Stomach (tissue), 4 donors: ENCODE measurements around the gene LIN28B.

Experiments used
- CTCF ChIP-seq, 7 experiments: fragments of 450-650 bp in 4 of 7; fragments of 200-600 bp in 3 of 7; sonication (generic) in 3 of 7; IDR thresholded peaks; one replicate each; pipeline ENCODE4 v1.5.1; 2016 to 2019; ENCODE audit warnings: antibody characterized with exemption in 7 of 7, control low read depth in 2 of 7, mild to moderate bottlenecking in 1 of 7
- EP300 ChIP-seq: sonication (generic); formaldehyde crosslinking; IDR thresholded peaks from one replicate; pipeline ENCODE4 v1.6.1; 2017; ENCODE audit warnings: antibody characterized with exemption
- POLR2A ChIP-seq, 4 donors: fragments of 450-650 bp; IDR thresholded peaks; one replicate each; pipeline ENCODE4 v1.6.1; 2016; ENCODE audit warnings: antibody characterized with exemption in 4 of 4, control low read depth in 2 of 4, mild to moderate bottlenecking in 1 of 4, moderate library complexity in 1 of 4
- POLR2AphosphoS5 ChIP-seq, 3 donors: sonication (generic); formaldehyde crosslinking; IDR thresholded peaks; one replicate each; pipeline ENCODE4 v1.6.1; 2016; ENCODE audit warnings: antibody characterized with exemption in 3 of 3

- TF ChIP-seq CTCF (IDR thresholded peaks at IDR 0.05) (no peak), POLR2AphosphoS5 (IDR thresholded peaks at IDR 0.05) (no peak), EP300 (no peak), POLR2A (IDR thresholded peaks at IDR 0.05) (no peak)
These were observed 87.1 kb downstream of the LIN28B start for GRCh38 chr6:105043979-105044378.
